Smooth muscle cell of the brain vasculature (primary cell): ENCODE data around the gene PPARD.
"Not testable (repeated sequence)": the region's sequence is repeated elsewhere in the genome, so short reads cannot be mapped to it uniquely, and the experiment has no call there.

Source experiments
- DNase-seq: peaks from one replicate; pipeline ENCODE4 v3.0.0-alpha.2; 2012; ENCODE audit warnings: low read depth, low spot score

PPARD gene

DNA sequence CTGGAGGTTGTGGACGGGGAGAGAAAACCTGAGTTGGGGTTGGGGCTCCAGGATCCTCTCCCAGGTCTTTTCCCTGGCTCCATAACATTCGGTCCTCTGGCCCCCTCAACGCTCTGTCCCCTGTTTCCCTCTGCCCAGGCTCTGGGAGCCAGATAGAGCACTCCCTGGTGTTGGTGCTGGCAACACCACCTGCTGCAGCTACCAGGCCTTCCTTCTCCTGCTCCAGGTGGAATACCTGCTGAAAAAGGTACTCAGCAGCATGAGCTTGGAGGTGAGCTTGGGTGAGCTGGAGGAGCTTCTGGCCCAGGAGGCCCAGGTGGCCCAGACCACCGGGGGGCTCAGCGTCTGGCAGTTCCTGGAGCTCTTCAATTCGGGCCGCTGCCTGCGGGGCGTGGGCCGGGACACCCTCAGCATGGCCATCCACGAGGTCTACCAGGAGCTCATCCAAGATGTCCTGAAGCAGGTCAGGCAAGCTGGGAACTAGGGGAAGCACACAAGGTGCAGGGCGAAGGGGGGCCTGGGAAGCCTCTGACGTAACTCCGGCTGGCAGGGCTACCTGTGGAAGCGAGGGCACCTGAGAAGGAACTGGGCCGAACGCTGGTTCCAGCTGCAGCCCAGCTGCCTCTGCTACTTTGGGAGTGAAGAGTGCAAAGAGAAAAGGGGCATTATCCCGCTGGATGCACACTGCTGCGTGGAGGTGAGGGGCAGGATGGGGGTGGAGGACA lies 30.1 kb upstream of the PPARD start:
- DNase-seq = no peak

DNA sequence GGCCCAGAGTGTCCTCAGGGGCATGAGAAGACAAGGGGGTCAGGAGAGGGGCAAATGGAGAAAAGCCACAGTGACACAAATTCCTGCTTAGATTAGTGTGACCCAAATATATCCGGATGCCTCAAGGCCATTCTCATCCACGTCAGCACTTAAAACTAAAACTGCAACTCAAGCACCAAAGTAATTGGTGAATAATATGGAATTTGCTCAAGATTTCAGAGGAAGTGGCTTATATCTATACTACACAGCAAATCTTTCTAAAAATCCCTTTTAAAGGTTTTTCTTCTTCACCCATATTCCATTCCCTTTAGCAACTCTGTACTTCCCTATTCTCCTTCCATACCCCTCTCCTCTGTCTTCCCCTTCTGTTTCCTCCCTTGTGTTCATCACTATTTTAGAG lies 29.6 kb upstream of the PPARD start:
- no peak for DNase-seq

- no peak for DNase-seq
These were observed 24.7 kb upstream of the PPARD start for GRCh38 chr6:35317483-35318195.

GRCh38 chr6:35318196-35319171 lies 23.9 kb upstream of the PPARD start:
- peak; percentile 52 for DNase-seq

DNA sequence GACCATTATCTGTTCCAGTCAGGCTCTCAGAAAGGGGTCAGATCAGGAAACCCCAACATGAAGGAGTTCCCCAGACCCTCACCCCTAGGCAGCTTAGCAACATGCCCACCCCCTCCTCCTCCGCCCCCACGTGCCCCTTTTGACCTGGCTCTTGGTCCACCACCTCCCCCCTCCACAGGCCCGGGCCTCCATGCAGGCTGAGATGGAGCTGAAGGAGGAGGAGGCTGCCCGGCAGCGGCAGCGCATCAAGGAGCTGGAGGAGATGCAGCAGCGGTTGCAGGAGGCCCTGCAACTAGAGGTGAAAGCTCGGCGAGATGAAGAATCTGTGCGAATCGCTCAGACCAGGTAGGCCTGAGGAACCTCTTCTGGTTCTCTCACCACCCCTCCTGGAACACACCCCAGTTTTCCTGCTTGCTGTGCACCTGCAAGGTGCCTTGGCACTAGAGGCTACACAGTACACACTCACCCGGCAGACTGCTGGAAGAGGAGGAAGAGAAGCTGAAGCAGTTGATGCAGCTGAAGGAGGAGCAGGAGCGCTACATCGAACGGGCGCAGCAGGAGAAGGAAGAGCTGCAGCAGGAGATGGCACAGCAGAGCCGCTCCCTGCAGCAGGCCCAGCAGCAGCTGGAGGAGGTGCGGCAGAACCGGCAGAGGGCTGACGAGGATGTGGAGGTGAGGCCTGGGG lies 22.9 kb upstream of the PPARD start:
- no peak for DNase-seq

- no peak for DNase-seq
These were observed 22.3 kb upstream of the PPARD start for GRCh38 chr6:35320031-35320410.

DNA sequence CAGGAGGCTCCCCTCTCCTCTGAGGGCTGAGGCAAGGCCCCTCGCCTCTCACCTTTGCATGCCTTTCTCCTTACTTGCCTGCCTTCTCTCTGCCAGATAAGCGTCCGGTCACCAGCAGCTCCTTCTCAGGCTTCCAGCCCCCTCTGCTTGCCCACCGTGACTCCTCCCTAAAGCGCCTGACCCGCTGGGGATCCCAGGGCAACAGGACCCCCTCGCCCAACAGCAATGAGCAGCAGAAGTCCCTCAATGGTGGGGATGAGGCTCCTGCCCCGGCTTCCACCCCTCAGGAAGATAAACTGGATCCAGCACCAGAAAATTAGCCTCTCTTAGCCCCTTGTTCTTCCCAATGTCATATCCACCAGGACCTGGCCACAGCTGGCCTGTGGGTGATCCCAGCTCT lies 21.3 kb upstream of the PPARD start:
- no peak for DNase-seq

DNA sequence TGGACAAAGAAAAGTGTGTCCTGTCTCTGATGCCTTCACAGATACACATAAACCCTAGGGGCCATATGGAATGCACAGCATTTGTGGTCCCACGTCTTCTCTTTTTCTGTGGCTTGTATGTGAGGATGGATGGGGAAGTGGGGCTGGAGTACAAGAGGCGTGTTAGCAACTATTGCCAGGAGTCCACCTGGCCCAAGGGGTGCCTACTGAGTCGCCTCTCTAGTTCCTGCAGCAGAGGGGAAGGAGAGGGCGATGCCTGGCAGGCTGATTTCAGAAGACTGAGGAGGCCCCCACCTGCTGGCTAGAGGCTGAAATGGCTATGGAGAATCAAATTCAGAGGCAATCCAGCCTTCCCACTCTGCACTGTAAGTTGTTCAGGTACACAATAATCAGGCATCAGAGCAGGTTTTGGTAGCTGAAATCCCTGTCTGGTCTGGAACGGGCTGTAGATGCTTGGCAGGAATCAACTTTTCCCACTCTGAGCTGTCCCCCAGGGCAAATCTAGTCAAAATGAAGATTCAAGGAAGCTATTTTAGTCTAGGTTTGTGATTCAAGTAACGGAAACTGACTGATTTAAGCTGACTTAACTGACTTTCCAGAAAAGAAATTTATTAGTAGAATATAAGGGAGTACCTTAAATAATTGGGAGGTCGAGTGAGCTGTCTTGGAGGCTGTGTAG lies 14.9 kb upstream of the PPARD start:
- no peak for DNase-seq

GRCh38 chr6:35328108-35328723 lies 14.1 kb upstream of the PPARD start:
- DNase-seq = no peak

GRCh38 chr6:35328965-35329364 lies 13.4 kb upstream of the PPARD start:
- DNase-seq = not testable (repeated sequence)

DNA sequence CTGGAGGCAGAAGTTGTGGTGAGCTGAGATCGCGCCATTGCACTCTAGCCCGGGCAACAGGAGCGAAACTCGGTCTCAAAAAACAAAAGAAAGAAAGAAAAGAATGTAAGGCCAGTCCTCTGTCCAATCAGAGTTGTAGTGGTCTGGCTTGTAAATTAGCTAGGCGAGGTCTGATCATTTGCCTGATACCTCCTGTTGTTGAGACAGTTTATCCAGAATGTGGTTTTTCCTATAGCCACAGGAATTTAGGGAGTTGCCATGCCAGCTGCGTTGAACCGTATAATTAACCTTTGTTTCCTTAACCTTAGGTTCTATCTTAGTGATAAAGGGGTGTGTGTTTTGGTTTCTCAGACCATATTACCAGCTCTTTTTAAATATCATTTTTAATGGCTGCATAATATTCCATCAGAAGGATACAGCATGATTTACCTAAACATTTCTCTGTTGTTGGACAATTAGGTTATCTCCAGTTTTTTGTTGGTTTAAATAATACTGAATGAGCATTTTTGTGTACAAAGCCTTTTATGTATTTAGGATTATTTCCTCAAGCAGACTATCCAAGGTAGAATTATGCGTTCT lies 11.7 kb upstream of the PPARD start:
- no peak for DNase-seq

GRCh38 chr6:35332074-35332887 lies 10.1 kb upstream of the PPARD start:
- DNase-seq = not testable (repeated sequence)

- DNase-seq = no peak
These were observed 801 bp upstream of the PPARD start for GRCh38 chr6:35341557-35341956.

DNA sequence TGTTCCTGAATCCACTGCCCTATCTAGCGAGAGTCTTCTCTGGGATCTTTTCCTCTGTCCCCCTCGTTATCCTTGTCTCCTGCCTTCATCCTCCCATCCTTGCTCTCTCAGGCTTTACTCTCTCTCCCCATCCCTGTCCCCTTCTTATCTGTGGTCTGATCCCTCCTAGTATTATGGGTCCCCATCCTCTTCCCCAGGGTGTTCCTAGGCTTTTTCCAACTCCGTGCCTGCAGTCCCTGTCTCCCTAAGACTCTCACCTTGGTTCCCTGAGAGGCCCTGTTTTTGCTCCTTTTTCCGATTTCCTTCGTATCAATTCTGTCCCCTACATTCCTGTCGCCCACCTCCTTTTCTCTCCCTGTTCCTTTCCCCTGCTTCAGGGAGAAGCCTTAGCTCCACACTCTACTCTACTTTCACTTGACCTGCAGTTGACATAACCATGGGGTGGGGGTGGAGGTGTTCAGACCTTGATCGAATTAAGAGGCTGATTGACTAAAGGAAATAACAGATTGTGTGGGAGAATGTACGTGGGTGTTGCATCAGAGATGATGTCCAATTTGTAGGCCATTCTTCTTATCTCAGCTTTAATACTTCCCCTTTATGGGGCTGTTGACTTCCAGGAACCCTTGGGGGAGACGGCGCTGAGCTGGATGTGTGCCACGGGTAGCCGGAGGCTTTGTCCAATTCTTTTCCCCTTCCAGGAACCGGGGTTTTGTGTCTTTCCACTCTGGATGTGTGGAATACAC lies 905 bp downstream of the PPARD start:
- DNase-seq = no peak

- no peak for DNase-seq
These were observed 1.6 kb downstream of the PPARD start for GRCh38 chr6:35343835-35344550.

- DNase-seq = no peak
These were observed 9.1 kb downstream of the PPARD start for GRCh38 chr6:35351422-35351821.

GRCh38 chr6:35352735-35353134 lies 10.4 kb downstream of the PPARD start:
- no peak for DNase-seq
